Measurements from ENCODE around the gene DHX40.

Gene DHX40

GRCh38 chr17:59650642-59651041, 85.2 kb downstream of the DHX40 start:
- TF ChIP-seq FOXP2 (optimal IDR thresholded peaks at IDR 0.05; ENCODE audit: borderline replicate concordance, extremely low read depth, extremely low read length, insufficient read depth) (no peak), REST (IDR thresholded peaks at IDR 0.05; ENCODE audit: insufficient read depth in 1 of 2, low read depth in 2 of 2, low read length in 2 of 2) (no peak), SIN3A (IDR thresholded peaks at IDR 0.05; ENCODE audit: borderline replicate concordance, insufficient read depth, low read length) (no peak), POLR2AphosphoS5 (IDR thresholded peaks at IDR 0.05; ENCODE audit: low read depth, low read length) (no peak), TAF1 (IDR thresholded peaks at IDR 0.05; ENCODE audit: borderline replicate concordance, insufficient read depth, low read length) (no peak)

GRCh38 chr17:59651346-59651745, 85.9 kb downstream of the DHX40 start:
- TF ChIP-seq TAF1 (IDR thresholded peaks at IDR 0.05; ENCODE audit: borderline replicate concordance, insufficient read depth, low read length) = no peak
- no peak for TF ChIP-seq POLR2AphosphoS5 (IDR thresholded peaks at IDR 0.05; ENCODE audit: low read depth, low read length)
- TF ChIP-seq FOXP2 (optimal IDR thresholded peaks at IDR 0.05; ENCODE audit: borderline replicate concordance, extremely low read depth, extremely low read length, insufficient read depth) = no peak
- no peak for TF ChIP-seq REST (IDR thresholded peaks at IDR 0.05; ENCODE audit: insufficient read depth in 1 of 2, low read depth in 2 of 2, low read length in 2 of 2)
- TF ChIP-seq SIN3A (IDR thresholded peaks at IDR 0.05; ENCODE audit: borderline replicate concordance, insufficient read depth, low read length) = no peak

DNA sequence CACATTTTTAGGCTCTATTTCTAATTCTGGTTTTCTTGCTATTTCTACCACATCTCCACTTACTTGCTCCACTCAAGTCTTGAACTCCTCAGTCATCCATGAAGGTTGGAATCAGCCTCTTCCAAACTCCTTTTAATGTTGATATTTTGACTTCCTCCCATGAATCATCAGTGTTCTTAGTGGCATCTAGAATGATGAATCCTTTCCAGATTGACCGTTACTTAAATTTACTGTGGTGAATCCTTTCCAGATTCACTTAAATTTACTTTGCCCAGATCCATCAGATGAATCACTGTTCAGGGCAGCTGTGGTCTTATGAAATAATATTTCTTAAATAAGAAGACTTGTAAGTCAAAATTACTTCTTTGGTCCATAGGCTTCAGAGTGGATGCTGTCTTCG, 86.7 kb downstream of the DHX40 start:
- TF ChIP-seq FOXP2 (optimal IDR thresholded peaks at IDR 0.05; ENCODE audit: borderline replicate concordance, extremely low read depth, extremely low read length, insufficient read depth) (no peak), REST (IDR thresholded peaks at IDR 0.05; ENCODE audit: insufficient read depth in 1 of 2, low read depth in 2 of 2, low read length in 2 of 2) (no peak)
